ENCODE measurements around the gene ZNF263. TPM values are rescaled to one million over a fixed set of nuclear protein-coding genes. Genes with fewer than 3 reads are reported as not detected.
A peak's percentile ranks its signal among the peaks of the same experiment; 100 is the strongest.

Gene ZNF263
- total RNA-seq, 6 experiments from 2014 or later, result 19.7 to 24.5 (median 20.8) TPM

DNA sequence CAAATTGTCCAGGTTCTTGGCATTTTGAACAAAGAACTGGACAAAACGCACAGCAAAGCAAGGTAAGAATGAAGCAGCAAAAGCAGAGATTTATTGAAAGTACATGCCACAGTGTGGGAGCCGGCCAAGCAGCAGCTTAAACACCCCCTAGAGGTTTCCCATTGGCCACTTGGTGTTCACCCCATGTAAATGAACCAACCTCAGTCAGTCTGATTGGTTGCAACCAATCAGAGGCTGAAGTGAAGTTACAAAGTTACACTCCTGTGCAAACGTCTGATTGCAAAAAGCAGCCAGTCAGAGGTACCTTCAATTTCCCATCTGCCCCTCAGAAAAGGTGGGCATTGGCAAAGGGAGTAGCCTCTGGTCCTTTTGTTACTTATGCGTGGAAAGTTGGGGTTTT lies 8.8 kb upstream of the ZNF263 start:
- Mint-ChIP-seq H3K36me3 (ENCODE audit: low read depth) (no peaks in the 10 kb centered on the region), H3K4me1 (ENCODE audit: low read depth) (no peaks in the 10 kb centered on the region), H3K4me3 (no peak overlapping the region), H3K9me3 (no peaks in the 10 kb centered on the region), H3K27me3 (ENCODE audit: insufficient read depth) (peaks cover 9% of the 10 kb centered on the region), H3K27ac (no peak overlapping the region; the same call in 1 of the 2 replicates)
- no peak for DNase-seq
- TF ChIP-seq, protein P1, sequence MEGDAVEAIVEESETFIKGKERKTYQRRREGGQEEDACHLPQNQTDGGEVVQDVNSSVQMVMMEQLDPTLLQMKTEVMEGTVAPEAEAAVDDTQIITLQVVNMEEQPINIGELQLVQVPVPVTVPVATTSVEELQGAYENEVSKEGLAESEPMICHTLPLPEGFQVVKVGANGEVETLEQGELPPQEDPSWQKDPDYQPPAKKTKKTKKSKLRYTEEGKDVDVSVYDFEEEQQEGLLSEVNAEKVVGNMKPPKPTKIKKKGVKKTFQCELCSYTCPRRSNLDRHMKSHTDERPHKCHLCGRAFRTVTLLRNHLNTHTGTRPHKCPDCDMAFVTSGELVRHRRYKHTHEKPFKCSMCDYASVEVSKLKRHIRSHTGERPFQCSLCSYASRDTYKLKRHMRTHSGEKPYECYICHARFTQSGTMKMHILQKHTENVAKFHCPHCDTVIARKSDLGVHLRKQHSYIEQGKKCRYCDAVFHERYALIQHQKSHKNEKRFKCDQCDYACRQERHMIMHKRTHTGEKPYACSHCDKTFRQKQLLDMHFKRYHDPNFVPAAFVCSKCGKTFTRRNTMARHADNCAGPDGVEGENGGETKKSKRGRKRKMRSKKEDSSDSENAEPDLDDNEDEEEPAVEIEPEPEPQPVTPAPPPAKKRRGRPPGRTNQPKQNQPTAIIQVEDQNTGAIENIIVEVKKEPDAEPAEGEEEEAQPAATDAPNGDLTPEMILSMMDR (IDR thresholded peaks at IDR 0.05), result no peak

DNA sequence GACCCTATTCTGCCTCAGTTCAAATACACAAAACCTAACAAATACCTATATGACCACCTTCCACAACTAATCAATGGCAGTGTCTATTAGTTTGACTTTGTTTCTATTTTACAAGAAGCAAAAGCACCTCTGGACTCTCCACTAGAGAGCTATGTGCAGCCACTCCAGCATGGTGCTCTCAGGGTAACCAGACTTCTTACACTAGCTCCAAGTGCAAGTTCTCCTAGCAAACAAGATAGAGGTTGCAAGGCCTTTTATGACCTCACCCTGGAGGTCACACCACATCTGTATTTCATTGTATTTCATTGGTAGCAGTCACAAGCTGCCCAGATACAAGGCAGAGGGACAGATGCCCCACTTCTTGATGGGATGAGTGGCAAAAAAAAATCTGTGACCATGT lies 8.3 kb upstream of the ZNF263 start:
- Mint-ChIP-seq H3K27ac (no peak overlapping the region), H3K27me3 (ENCODE audit: insufficient read depth) (peaks cover 9% of the 10 kb centered on the region), H3K4me3 (no peak overlapping the region), H3K36me3 (ENCODE audit: low read depth) (no peaks in the 10 kb centered on the region), H3K4me1 (ENCODE audit: low read depth) (no peaks in the 10 kb centered on the region), H3K9me3 (no peaks in the 10 kb centered on the region)
- no peak for DNase-seq
- TF ChIP-seq, protein P1 (IDR thresholded peaks at IDR 0.05), result no peak

DNA sequence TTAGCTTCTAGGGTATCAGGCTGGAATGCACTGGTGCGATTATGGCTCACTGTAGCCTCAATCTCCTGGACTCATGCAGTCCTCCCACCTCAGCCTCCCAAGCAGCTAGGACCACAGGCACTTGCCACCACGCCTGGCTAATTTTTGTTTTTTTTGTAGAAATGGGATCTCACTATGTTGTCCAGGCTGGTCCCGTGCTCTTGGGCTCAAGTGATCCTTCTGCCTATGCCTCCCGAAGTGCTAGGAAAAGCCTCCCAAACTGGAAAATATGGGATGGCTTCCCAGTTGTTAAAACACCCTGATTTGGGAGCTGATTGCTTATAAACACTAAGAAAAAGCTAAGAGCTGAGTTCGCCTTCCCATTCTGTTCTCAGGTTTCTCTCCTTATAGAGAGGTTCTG lies 6.6 kb upstream of the ZNF263 start:
- TF ChIP-seq, protein P1 (IDR thresholded peaks at IDR 0.05), result no peak
- 0 out of 2 replicates have a peak, but pooled peaks cover 2% of the 10 kb centered on the region for H3K4me1 Mint-ChIP-seq (ENCODE audit: low read depth)
- H3K4me3 Mint-ChIP-seq, result no peak overlapping the region
- no peaks in the 10 kb centered on the region for H3K9me3 Mint-ChIP-seq
- H3K27me3 Mint-ChIP-seq (ENCODE audit: insufficient read depth), result peaks cover 9% of the 10 kb centered on the region
- no peak overlapping the region for H3K27ac Mint-ChIP-seq
- DNase-seq, result no peak
- H3K36me3 Mint-ChIP-seq (ENCODE audit: low read depth), result no peaks in the 10 kb centered on the region

DNA sequence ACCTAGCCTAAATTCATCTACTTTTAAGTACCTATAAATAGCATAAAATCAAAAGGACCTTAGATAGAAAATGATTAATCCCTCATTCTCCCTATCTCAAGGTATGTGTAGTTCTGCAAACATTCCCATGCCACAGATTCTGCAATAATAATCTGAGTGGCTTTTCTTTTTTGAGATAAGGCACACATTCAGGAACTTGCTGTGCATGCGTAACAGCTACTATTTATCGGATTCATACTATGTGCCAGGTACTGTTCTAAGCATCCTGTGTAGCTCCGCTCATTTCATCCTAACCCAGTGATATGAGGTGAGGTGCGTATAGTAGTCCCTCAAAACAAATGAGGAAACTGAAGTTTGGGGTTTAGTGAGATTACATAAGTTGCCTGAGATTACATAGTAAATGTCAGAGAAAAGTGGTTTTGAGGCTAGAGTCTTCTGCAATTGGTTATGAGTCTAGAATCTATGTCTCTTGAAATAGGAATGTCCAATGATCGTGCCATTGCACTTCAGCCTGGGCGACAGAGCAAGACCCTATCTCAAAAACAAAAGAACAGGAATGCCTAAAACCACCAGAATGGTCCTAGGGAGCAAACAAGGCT lies 2.0 kb upstream of the ZNF263 start:
- Mint-ChIP-seq H3K27ac (no peak overlapping the region), H3K36me3 (ENCODE audit: low read depth) (peaks cover 26% of the 10 kb centered on the region), H3K9me3 (peaks cover 20% of the 10 kb centered on the region), H3K27me3 (ENCODE audit: insufficient read depth) (peaks cover 9% of the 10 kb centered on the region), H3K4me3 (peak overlapping the region; percentile 94; the same call in 1 of the 2 replicates), H3K4me1 (ENCODE audit: low read depth) (peaks cover 29% of the 10 kb centered on the region)
- DNase-seq, result no peak
- TF ChIP-seq, protein P1 (IDR thresholded peaks at IDR 0.05), result no peak

DNA sequence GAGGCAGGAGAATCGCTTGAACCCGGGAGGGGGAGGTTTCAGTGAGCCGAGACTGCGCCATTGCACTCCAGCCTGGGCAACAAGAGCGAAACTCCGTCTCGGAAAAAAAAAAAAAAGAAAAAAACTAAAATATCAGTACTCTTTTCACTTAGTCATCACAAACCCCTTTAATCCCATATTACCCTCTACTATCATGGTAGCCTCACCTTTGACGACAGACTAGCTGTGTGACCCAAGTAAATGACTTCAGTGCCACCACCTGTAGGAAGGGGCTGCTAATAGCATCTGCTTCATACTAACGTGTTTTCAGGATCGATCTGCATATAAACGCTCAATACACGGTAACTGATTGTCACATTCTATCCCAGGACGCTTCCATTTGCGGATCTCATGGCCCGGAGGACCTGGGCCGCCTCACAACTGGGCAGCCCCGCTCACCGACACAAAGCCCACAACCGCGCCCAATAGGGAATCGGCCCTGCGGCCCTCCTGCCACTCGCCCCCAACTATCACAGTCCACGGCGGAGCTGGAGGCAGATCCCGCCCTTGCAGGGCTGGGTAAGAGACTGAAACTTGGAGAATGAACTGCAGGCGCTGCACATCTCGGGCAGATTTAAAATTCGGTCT lies 1.1 kb upstream of the ZNF263 start:
- DNase-seq, result no peak
- H3K9me3 Mint-ChIP-seq, result peaks cover 26% of the 10 kb centered on the region
- H3K36me3 Mint-ChIP-seq (ENCODE audit: low read depth), result peaks cover 34% of the 10 kb centered on the region
- TF ChIP-seq, protein P1 (IDR thresholded peaks at IDR 0.05), result peak; percentile 12; the same call in 1 of the 2 replicates
- H3K27me3 Mint-ChIP-seq (ENCODE audit: insufficient read depth), result peaks cover 2% of the 10 kb centered on the region; the same call in 1 of the 2 replicates
- H3K4me3 Mint-ChIP-seq, result peak overlapping the region; percentile 94
- peak overlapping the region; percentile 100 for H3K27ac Mint-ChIP-seq
- peaks cover 29% of the 10 kb centered on the region for H3K4me1 Mint-ChIP-seq (ENCODE audit: low read depth)

All from HFFc6 (cell line).